Testis (tissue), 3 donors: ENCODE measurements around the gene OR7G2. TPM values are rescaled to one million over a fixed set of nuclear protein-coding genes. Genes with fewer than 3 reads are reported as not detected.
A peak's percentile ranks its signal among the peaks of the same experiment; 100 is the strongest.
"Not testable (repeated sequence)": the region's sequence is repeated elsewhere in the genome, so short reads cannot be mapped to it uniquely, and the experiment has no call there.

Source experiments
- DNase-seq: peaks from one replicate; pipeline ENCODE4 v3.0.0-alpha.2; 2019
- H3K27ac ChIP-seq, 2 donors: fragments of 200-600 bp; sonication (generic); one replicate each; pipeline ENCODE4 v1.5.1; 2019
- H3K27me3 ChIP-seq: fragments of 200-600 bp; sonication (generic); one replicate; pipeline ENCODE4 v1.5.1; 2019
- H3K36me3 ChIP-seq: fragments of 200-600 bp; sonication (generic); one replicate; pipeline ENCODE4 v1.5.1; 2017; ENCODE audit warnings: low read depth; ENCODE audit errors: missing control alignments
- H3K4me1 ChIP-seq: fragments of 200-600 bp; sonication (generic); one replicate; pipeline ENCODE4 v1.5.1; 2019
- H3K4me3 ChIP-seq, 2 donors: fragments of 200-600 bp; sonication (generic); one replicate each; pipeline ENCODE4 v1.5.1; 2017 to 2019
- H3K9me3 ChIP-seq: fragments of 200-600 bp; sonication (generic); one replicate; pipeline ENCODE4 v1.5.1; 2017
- POLR2A ChIP-seq: fragments of 450-650 bp; IDR thresholded peaks from one replicate; pipeline ENCODE4 v1.6.1; 2017; ENCODE audit warnings: antibody characterized with exemption, mild to moderate bottlenecking, moderate library complexity
- WGBS, 2 donors: methylation state at CpG; one replicate each; pipeline ENCODE4 v1.1.5; 2018; 5-methylcytosine and 5-hydroxymethylcytosine counted together
- intact Hi-C: fragments of 100-400 bp; cut with DNase I; formaldehyde crosslinking; loops from one replicate; pipeline ENCODE4 v1.15.1; 2023; ENCODE audit warnings: low total_unique reads
- polyA plus RNA-seq: library from polyadenylated mRNA; stranded (reverse); fragments of 350-450 nt; fragmentation: Illumina TruSeq; extraction: RNeasy Lipid Tissue Mini Kit (QIAGEN cat#74804); gene quantifications from one replicate; pipeline ENCODE4 v1.2.3, GENCODE V29; 2014; ENCODE audit warnings: low read depth, low replicate concordance; ENCODE audit not compliant: insufficient read depth
- small RNA-seq, 2 donors: library from RNA; depleted of rRNA; stranded (forward); fragments of <200 nt; gene quantifications; one replicate each; pipeline ENCODE3, GENCODE V24; 2016
- total RNA-seq, 2 donors: library from RNA; depleted of rRNA; stranded (reverse); fragments of >200 nt; gene quantifications; one replicate each; pipeline ENCODE4 v1.2.3, GENCODE V29; 2016
- TF ChIP-seq, protein P1 (sequence below), 3 experiments: fragments of 450-650 bp in 2 of 3; fragments of 200-600 bp in 1 of 3; sonication (generic) in 1 of 3; IDR thresholded peaks; one replicate each; pipeline ENCODE4 v1.5.1; 2016 to 2019; ENCODE audit warnings: antibody characterized with exemption in 3 of 3, mild to moderate bottlenecking in 2 of 3, moderate library complexity in 1 of 3

The OR7G2 gene
- total and polyA plus RNA-seq, 3 donors from 2014 or later = not detected

DNA sequence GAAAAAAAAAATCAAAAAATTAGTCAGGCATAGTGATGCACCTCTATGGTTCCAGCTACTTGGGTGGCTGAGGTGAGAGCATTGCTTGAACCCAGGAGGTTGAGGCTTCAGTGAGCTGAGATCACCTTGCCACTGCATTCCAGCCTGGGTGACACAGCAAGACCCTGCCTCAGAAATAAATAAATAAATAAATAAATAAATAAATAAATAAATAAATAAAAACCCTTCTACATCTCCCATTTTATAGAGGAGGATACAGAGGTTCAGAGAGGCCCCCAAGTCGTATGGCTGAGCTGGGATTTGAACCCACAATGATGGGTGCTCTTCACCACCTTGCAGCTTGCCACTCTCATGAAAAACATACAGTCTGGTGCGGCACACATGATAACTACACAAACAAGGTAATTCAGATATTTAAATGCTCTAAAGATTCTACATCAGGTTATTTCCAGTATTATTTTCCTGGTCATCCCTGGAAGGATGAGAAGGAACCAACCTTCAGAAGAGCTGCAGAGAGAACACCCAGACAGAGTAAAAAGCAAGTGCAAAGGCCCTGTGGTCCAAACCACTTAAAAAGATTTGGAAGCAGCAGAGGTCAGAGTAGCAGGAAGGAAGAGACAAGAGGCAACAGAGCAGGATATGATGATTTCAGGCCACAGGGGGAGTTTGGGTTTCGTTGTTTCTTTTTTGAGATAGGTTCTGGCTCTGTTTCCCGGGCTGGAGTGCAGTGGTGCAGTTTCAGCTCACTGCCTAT, 49.6 kb downstream of the OR7G2 start:
- intact Hi-C loops = no loop called here

DNA sequence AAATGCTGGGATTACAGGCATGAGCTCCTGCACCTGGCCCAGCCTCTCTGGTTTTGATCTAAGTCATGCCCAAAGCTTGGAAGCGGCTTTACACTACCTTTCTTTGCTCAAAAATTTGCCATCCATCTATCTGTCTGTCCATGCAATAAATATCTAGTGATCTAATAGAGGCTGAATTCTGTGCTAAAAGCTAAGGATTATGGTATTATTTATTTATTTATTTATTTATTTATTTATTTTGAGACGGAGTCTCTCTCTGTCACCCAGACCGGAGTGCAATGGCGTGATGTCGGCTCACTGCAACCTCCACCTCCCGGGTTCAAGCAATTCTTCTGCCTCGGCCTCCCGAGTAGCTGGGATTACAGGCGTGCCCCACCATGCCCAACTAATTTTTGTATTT, 51.1 kb downstream of the OR7G2 start:
- DNase-seq, H3K4me3 ChIP-seq, intact Hi-C loops, H3K36me3 ChIP-seq, H3K27ac ChIP-seq, H3K4me1 ChIP-seq, H3K9me3 ChIP-seq, H3K27me3 ChIP-seq: not testable (repeated sequence)
- WGBS, 2 donors = 93 to 95% methylated on average over 9 of the region's 9 CpGs

More for the DNA sequence above, 49.6 kb downstream of the OR7G2 start:
- Histone ChIP-seq H3K36me3 (no peaks in the 10 kb centered on the region), H3K27me3 (no peaks in the 10 kb centered on the region), H3K4me1 (peaks cover 3% of the 10 kb centered on the region), H3K4me3 (no peak overlapping the region), H3K27ac (no peak overlapping the region), H3K9me3 (no peaks in the 10 kb centered on the region)
- TF ChIP-seq POLR2A = no peak
- DNase-seq = no peak
- 74 to 85% methylated on average over 4 of the region's 4 CpGs for WGBS, 2 donors

DNA sequence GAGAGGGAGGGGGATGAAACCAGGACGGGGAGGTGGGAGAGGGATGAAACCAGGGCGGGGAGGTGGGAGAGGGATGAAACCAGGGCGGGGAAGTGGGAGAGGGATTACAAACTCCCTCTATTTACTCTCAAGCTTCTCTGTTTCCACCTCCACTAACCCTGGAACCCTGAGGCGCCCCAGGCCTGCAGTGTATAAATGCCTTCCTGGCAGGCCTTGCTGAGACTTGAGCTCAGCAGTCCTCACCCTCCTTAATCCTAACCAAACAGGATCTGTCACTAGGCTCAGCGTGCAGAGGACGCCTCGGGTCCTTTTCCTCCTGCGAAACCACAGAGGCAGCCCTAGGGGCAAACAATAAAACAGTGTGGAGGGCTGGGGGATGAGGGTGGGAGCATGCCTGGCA, 52.5 kb downstream of the OR7G2 start:
- H3K4me3 ChIP-seq = no peak overlapping the region
- H3K27ac ChIP-seq = no peak overlapping the region
- H3K36me3 ChIP-seq = no peaks in the 10 kb centered on the region
- WGBS, 2 donors = 16 to 55% methylated on average over 8 of the region's 8 CpGs
- H3K27me3 ChIP-seq = no peaks in the 10 kb centered on the region
- intact Hi-C loops = no loop called here
- TF ChIP-seq POLR2A = no peak
- TF ChIP-seq, protein P1, sequence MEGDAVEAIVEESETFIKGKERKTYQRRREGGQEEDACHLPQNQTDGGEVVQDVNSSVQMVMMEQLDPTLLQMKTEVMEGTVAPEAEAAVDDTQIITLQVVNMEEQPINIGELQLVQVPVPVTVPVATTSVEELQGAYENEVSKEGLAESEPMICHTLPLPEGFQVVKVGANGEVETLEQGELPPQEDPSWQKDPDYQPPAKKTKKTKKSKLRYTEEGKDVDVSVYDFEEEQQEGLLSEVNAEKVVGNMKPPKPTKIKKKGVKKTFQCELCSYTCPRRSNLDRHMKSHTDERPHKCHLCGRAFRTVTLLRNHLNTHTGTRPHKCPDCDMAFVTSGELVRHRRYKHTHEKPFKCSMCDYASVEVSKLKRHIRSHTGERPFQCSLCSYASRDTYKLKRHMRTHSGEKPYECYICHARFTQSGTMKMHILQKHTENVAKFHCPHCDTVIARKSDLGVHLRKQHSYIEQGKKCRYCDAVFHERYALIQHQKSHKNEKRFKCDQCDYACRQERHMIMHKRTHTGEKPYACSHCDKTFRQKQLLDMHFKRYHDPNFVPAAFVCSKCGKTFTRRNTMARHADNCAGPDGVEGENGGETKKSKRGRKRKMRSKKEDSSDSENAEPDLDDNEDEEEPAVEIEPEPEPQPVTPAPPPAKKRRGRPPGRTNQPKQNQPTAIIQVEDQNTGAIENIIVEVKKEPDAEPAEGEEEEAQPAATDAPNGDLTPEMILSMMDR (IDR thresholded peaks at IDR 0.05) = no peak
- H3K4me1 ChIP-seq = peaks cover 3% of the 10 kb centered on the region
- peak; percentile 20 for DNase-seq
- no peaks in the 10 kb centered on the region for H3K9me3 ChIP-seq

DNA sequence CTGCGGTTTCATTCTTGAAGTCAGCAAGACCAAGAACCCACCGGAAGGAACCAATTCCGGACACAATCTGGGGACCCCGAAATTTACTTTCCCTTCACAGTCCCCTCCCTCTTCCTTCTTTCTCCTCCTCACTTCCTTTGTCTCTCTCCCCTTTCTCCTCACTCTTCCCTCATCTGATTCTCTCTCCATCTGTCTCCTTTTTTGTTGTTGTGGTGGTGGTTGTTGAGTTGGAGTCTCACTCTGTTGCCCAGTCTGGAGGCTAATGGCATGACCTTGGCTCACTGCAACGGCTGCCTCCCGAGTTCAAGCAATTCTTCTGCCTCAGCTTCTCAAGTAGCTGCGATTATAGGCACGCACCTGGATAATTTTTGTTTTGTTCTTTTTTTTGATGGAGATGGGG, 53.1 kb downstream of the OR7G2 start:
- intact Hi-C loops = no loop called here
- Histone ChIP-seq H3K4me3 (no peak overlapping the region), H3K27me3 (no peaks in the 10 kb centered on the region), H3K4me1 (peaks cover 3% of the 10 kb centered on the region), H3K9me3 (no peaks in the 10 kb centered on the region), H3K27ac (no peak overlapping the region), H3K36me3 (no peaks in the 10 kb centered on the region)
- TF ChIP-seq, protein P1 (IDR thresholded peaks at IDR 0.05) = no peak
- TF ChIP-seq POLR2A = no peak
- WGBS, 2 donors = 69 to 76% methylated on average over 8 of the region's 8 CpGs
- DNase-seq = no peak

DNA sequence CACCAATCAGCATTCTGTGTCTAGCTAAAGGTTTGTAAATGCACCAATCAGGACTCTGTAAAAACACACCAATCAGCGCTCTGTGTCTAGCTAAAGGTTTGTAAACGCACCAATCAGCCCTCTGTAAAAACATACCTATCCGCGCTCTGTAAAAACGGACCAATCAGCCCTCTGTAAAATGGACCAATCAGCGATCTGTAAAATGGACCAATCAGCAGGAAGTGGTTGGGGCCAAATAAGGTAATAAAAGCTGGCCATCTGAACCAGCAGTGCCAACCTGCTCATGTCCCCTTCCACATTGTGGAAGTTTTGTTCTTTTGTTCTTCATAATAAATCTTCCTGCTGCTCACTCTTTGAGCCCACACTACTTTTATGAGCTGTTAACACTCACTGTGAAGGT, 53.6 kb downstream of the OR7G2 start:
- H3K27me3 ChIP-seq, H3K9me3 ChIP-seq, H3K36me3 ChIP-seq, H3K4me1 ChIP-seq, H3K27ac ChIP-seq, H3K4me3 ChIP-seq, intact Hi-C loops: not testable (repeated sequence)
- 88 to 90% methylated on average over 6 of the region's 6 CpGs for WGBS, 2 donors
- DNase-seq = peak; percentile 42

DNA sequence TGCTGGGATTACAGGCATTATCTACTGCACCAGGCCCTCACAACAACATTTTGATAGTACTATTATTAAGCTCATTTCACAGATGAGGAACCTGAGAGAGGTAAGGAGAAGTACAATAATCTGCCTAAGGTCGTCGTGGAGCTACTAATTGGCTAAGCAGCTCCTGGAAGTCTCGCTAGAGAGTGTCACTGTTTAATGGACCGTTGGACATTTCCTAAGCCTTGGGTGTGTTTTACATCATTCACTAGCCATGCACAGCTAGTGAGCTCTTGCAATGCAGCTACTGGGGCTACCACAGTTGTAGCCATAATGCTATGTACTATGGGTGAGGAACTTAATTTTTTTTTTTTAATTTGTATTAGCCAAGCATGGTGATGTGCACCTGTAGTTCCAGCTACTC, 54.4 kb downstream of the OR7G2 start:
- H3K4me1 ChIP-seq = peaks cover 3% of the 10 kb centered on the region
- no peak overlapping the region for H3K27ac ChIP-seq
- no peaks in the 10 kb centered on the region for H3K36me3 ChIP-seq
- TF ChIP-seq, protein P1 (IDR thresholded peaks at IDR 0.05) = no peak
- H3K9me3 ChIP-seq = no peaks in the 10 kb centered on the region
- no peak for DNase-seq
- H3K27me3 ChIP-seq = no peaks in the 10 kb centered on the region
- H3K4me3 ChIP-seq = no peak overlapping the region
- intact Hi-C loops = no loop called here
- WGBS, 2 donors = 47 to 82% methylated on average over 4 of the region's 4 CpGs

Small RNA genes within 50 kb of the gene (small RNA-seq; reads per million reads assigned to genes)
- gene OR1M4P = 0 reads per million in 2 donors

Other genes with a start within 250 kb of the OR7G2 start
- gene MUC16, start 97.1 kb downstream of the OR7G2 start, total RNA-seq = 1 to 10 TPM; 2.6 to 4.0 TPM
- gene MUC16, start 97.1 kb downstream of the OR7G2 start, polyA plus RNA-seq = 4.8 TPM
- under 1 TPM in 1 of 2 donors, not detected in 1; 0.12 TPM for gene OR1M1, start 20.4 kb downstream of the OR7G2 start, total RNA-seq
- gene OR1M1, start 20.4 kb downstream of the OR7G2 start, polyA plus RNA-seq = not detected
- gene OR7G1, start 8.3 kb upstream of the OR7G2 start, total RNA-seq = not detected
- gene OR7G1, start 8.3 kb upstream of the OR7G2 start, polyA plus RNA-seq = not detected
- not detected for gene OR7G3, start 19.5 kb upstream of the OR7G2 start, total RNA-seq
- gene OR7G3, start 19.5 kb upstream of the OR7G2 start, polyA plus RNA-seq = not detected
- 10 to 100 TPM; 19.4 to 28.8 TPM for gene ZNF317, start 32.9 kb upstream of the OR7G2 start, total RNA-seq
- 16.1 TPM for gene ZNF317, start 32.9 kb upstream of the OR7G2 start, polyA plus RNA-seq
- under 1 TPM; 0.62 to 0.79 TPM for gene OR7D2, start 71.5 kb upstream of the OR7G2 start, total RNA-seq
- gene OR7D2, start 71.5 kb upstream of the OR7G2 start, polyA plus RNA-seq = 1.7 TPM
- under 1 TPM in 1 of 2 donors, not detected in 1; 0.06 TPM for gene OR7D4, start 112.1 kb upstream of the OR7G2 start, total RNA-seq
- gene OR7D4, start 112.1 kb upstream of the OR7G2 start, polyA plus RNA-seq = not detected
- 1 to 10 TPM in 1 of 2 donors, under 1 TPM in 1; 0.62 to 1.5 TPM for gene OR7E24, start 143.5 kb upstream of the OR7G2 start, total RNA-seq
- 2.3 TPM for gene OR7E24, start 143.5 kb upstream of the OR7G2 start, polyA plus RNA-seq
- gene ZNF699, start 202.4 kb upstream of the OR7G2 start, total RNA-seq = 10 to 100 TPM; 11.9 to 12.0 TPM
- gene ZNF699, start 202.4 kb upstream of the OR7G2 start, polyA plus RNA-seq = 2.2 TPM
- 10 to 100 TPM; 48.4 to 49.7 TPM for gene ZNF559, start 216.7 kb upstream of the OR7G2 start, total RNA-seq
- 15.4 TPM for gene ZNF559, start 216.7 kb upstream of the OR7G2 start, polyA plus RNA-seq